NT2/D1 (cell line): ENCODE results near the gene PLS1.

Source experiments
- DNase-seq: peaks from one replicate; pipeline ENCODE4 v3.0.0-alpha.2; 2011; ENCODE audit warnings: low read depth, low spot score
- H3K27me3 ChIP-seq: 2 replicates; pipeline ENCODE4 v1.6.0; 2011; ENCODE audit warnings: mild to moderate bottlenecking; ENCODE audit not compliant: insufficient read length, insufficient read depth
- H3K36me3 ChIP-seq: 2 replicates; pipeline ENCODE4 v1.6.1; 2011; ENCODE audit warnings: mild to moderate bottlenecking, low read length, mixed read lengths; ENCODE audit not compliant: insufficient read depth, insufficient read length
- H3K4me1 ChIP-seq: 2 replicates; pipeline ENCODE4 v1.5.1; 2011; ENCODE audit not compliant: insufficient read depth, insufficient read length
- H3K4me3 ChIP-seq: 2 replicates; pipeline ENCODE4 v1.5.1; 2011; ENCODE audit warnings: low read depth; ENCODE audit not compliant: insufficient read length
- H3K9ac ChIP-seq: 2 replicates; pipeline ENCODE4 v1.6.0; 2011; ENCODE audit warnings: low read depth; ENCODE audit not compliant: insufficient read length
- H3K9me3 ChIP-seq: 2 replicates; pipeline ENCODE4 v1.5.1; 2011; ENCODE audit warnings: mild to moderate bottlenecking, low read length; ENCODE audit not compliant: insufficient read depth
- SUZ12 ChIP-seq: IDR thresholded peaks from 2 replicates; pipeline ENCODE4 v1.6.1; 2011; ENCODE audit not compliant: insufficient read length, insufficient read depth; ENCODE audit errors: extremely low read depth
- YY1 ChIP-seq: IDR thresholded peaks from 2 replicates; pipeline ENCODE4 v1.6.1; 2011; ENCODE audit not compliant: insufficient read length, insufficient read depth
- ZNF274 ChIP-seq: IDR thresholded peaks from 2 replicates; pipeline ENCODE4 v1.6.1; 2011; ENCODE audit warnings: mild to moderate bottlenecking, low read depth, low read length

The PLS1 gene

GRCh38 chr3:142641504-142641903, 45.3 kb downstream of the PLS1 start:
- TF ChIP-seq SUZ12 (no peak), ZNF274 (no peak), YY1 (no peak)
- DNase-seq = no peak
- H3K9ac ChIP-seq = no peak overlapping the region
- no peaks in the 10 kb centered on the region for H3K36me3 ChIP-seq
- no peaks in the 10 kb centered on the region for H3K4me1 ChIP-seq
- no peak overlapping the region for H3K4me3 ChIP-seq
- H3K27me3 ChIP-seq = no peaks in the 10 kb centered on the region
- no peaks in the 10 kb centered on the region for H3K9me3 ChIP-seq

- no peaks in the 10 kb centered on the region for H3K36me3 ChIP-seq
- H3K9me3 ChIP-seq = no peaks in the 10 kb centered on the region
- TF ChIP-seq ZNF274 (no peak), SUZ12 (no peak), YY1 (no peak)
- H3K27me3 ChIP-seq = no peaks in the 10 kb centered on the region
- H3K9ac ChIP-seq = no peak overlapping the region
- no peak overlapping the region for H3K4me3 ChIP-seq
- peak; percentile 57 for DNase-seq
- no peaks in the 10 kb centered on the region for H3K4me1 ChIP-seq
These were observed 46.8 kb downstream of the PLS1 start for GRCh38 chr3:142642956-142643355.

GRCh38 chr3:142644502-142644901, 48.3 kb downstream of the PLS1 start:
- no peak for TF ChIP-seq ZNF274
- TF ChIP-seq YY1 = no peak
- TF ChIP-seq SUZ12 = no peak
- H3K9ac ChIP-seq = no peak overlapping the region
- H3K4me1 ChIP-seq = no peaks in the 10 kb centered on the region

GRCh38 chr3:142645236-142645793, 49.1 kb downstream of the PLS1 start:
- H3K4me3 ChIP-seq = no peak overlapping the region
- DNase-seq = no peak
- H3K9ac ChIP-seq = no peak overlapping the region
- no peaks in the 10 kb centered on the region for H3K36me3 ChIP-seq
- no peaks in the 10 kb centered on the region for H3K9me3 ChIP-seq
- TF ChIP-seq ZNF274 = no peak
- TF ChIP-seq SUZ12 = no peak
- no peak for TF ChIP-seq YY1
- H3K4me1 ChIP-seq = no peaks in the 10 kb centered on the region
- H3K27me3 ChIP-seq = no peaks in the 10 kb centered on the region

More at GRCh38 chr3:142644502-142644901, 48.3 kb downstream of the PLS1 start:
- Histone ChIP-seq H3K9me3 (no peaks in the 10 kb centered on the region), H3K36me3 (no peaks in the 10 kb centered on the region), H3K4me3 (no peak overlapping the region), H3K27me3 (no peaks in the 10 kb centered on the region)
- DNase-seq = no peak

- TF ChIP-seq SUZ12 = no peak
- TF ChIP-seq YY1 = no peak
- no peak for TF ChIP-seq ZNF274
- no peak overlapping the region for H3K4me3 ChIP-seq
- H3K9ac ChIP-seq = no peak overlapping the region
- H3K4me1 ChIP-seq = no peaks in the 10 kb centered on the region
- H3K9me3 ChIP-seq = no peaks in the 10 kb centered on the region
- H3K36me3 ChIP-seq = no peaks in the 10 kb centered on the region
- DNase-seq = no peak
- H3K27me3 ChIP-seq = no peaks in the 10 kb centered on the region
These were observed 50.0 kb downstream of the PLS1 start for GRCh38 chr3:142646020-142646785.

GRCh38 chr3:142647856-142648255, 51.7 kb downstream of the PLS1 start:
- Histone ChIP-seq H3K36me3 (no peaks in the 10 kb centered on the region), H3K9me3 (no peaks in the 10 kb centered on the region), H3K4me3 (no peak overlapping the region), H3K9ac (no peak overlapping the region), H3K4me1 (no peaks in the 10 kb centered on the region), H3K27me3 (no peaks in the 10 kb centered on the region)
- no peak for DNase-seq
- TF ChIP-seq ZNF274 (no peak), YY1 (no peak), SUZ12 (no peak)

- DNase-seq = no peak
- no peak overlapping the region for H3K4me3 ChIP-seq
- H3K4me1 ChIP-seq = no peaks in the 10 kb centered on the region
- H3K36me3 ChIP-seq = no peaks in the 10 kb centered on the region
- TF ChIP-seq ZNF274 (no peak), SUZ12 (no peak), YY1 (no peak)
- no peaks in the 10 kb centered on the region for H3K9me3 ChIP-seq
- H3K9ac ChIP-seq = no peak overlapping the region
- no peaks in the 10 kb centered on the region for H3K27me3 ChIP-seq
These were observed 52.8 kb downstream of the PLS1 start for GRCh38 chr3:142648950-142649349.
